Measurements from ENCODE around the gene KAT6B.
"Not testable (repeated sequence)": the region's sequence is repeated elsewhere in the genome, so short reads cannot be mapped to it uniquely, and the experiment has no call there.

KAT6B gene

GRCh38 chr10:75033399-75034130, 207.2 kb downstream of the KAT6B start:
- DNase-seq, result no peak

GRCh38 chr10:75034131-75034512, 207.7 kb downstream of the KAT6B start:
- peak in 1 of 56 donors; percentile 14 for DNase-seq

- no peak for DNase-seq
These were observed 208.4 kb downstream of the KAT6B start for GRCh38 chr10:75034714-75035258.

GRCh38 chr10:75035975-75036708, 209.7 kb downstream of the KAT6B start:
- DNase-seq, result no peak

GRCh38 chr10:75037171-75038153, 211.1 kb downstream of the KAT6B start:
- peak in 15 of 56 donors; percentile 8 to 66 (median 31) for DNase-seq

- DNase-seq, result no peak
These were observed 211.9 kb downstream of the KAT6B start for GRCh38 chr10:75038335-75038734.

- no peak for DNase-seq
These were observed 214.2 kb downstream of the KAT6B start for GRCh38 chr10:75040576-75040975.

GRCh38 chr10:75042292-75042974, 216.0 kb downstream of the KAT6B start:
- DNase-seq, result no peak

- DNase-seq, result no peak
These were observed 217.1 kb downstream of the KAT6B start for GRCh38 chr10:75043256-75044131.

GRCh38 chr10:75048669-75049098, 222.3 kb downstream of the KAT6B start:
- DNase-seq, result no peak

- no peak for DNase-seq
These were observed 223.1 kb downstream of the KAT6B start for GRCh38 chr10:75049316-75050148.

GRCh38 chr10:75050149-75050919, 223.9 kb downstream of the KAT6B start:
- DNase-seq, result no peak

- DNase-seq, result no peak
These were observed 224.9 kb downstream of the KAT6B start for GRCh38 chr10:75051308-75051707.

- DNase-seq, result not testable (repeated sequence)
These were observed 229.6 kb downstream of the KAT6B start for GRCh38 chr10:75055896-75056406.

- DNase-seq, result no peak
These were observed 231.3 kb downstream of the KAT6B start for GRCh38 chr10:75057680-75058079.

- DNase-seq, result no peak
These were observed 231.8 kb downstream of the KAT6B start for GRCh38 chr10:75058161-75058560.

- no peak for DNase-seq
These were observed 235.5 kb downstream of the KAT6B start for GRCh38 chr10:75061709-75062505.

All from nucleus accumbens (tissue), 56 donors.